Liver (tissue), 3 donors: ENCODE measurements around the gene IGF2BP3.

Experiments
- HNF4G ChIP-seq: IDR thresholded peaks from 2 replicates; pipeline ENCODE4 v1.6.1; 2016; ENCODE audit warnings: antibody characterized with exemption
- JUND ChIP-seq, 2 donors: IDR thresholded peaks; 2 replicates each; pipeline ENCODE4 v1.6.1; 2016; ENCODE audit warnings: antibody characterized with exemption in 2 of 2
- RAD21 ChIP-seq, 2 donors: IDR thresholded peaks; 2 replicates each; pipeline ENCODE4 v1.6.1; 2016; ENCODE audit warnings: antibody characterized with exemption in 2 of 2, mild to moderate bottlenecking in 2 of 2
- TAF1 ChIP-seq: conservative IDR thresholded peaks from 2 replicates; pipeline ENCODE4 v1.6.1; 2016; ENCODE audit warnings: antibody characterized with exemption, mild to moderate bottlenecking
- YY1 ChIP-seq: IDR thresholded peaks from 2 replicates; pipeline ENCODE4 v1.6.1; 2016; ENCODE audit warnings: antibody characterized with exemption, mild to moderate bottlenecking
- TF ChIP-seq, protein P1 (sequence below): fragments of 150-350 bp; IDR thresholded peaks from 2 replicates; pipeline ENCODE4 v1.5.1; 2017; ENCODE audit warnings: improper control_type of control experiment, low read depth, low read length; ENCODE audit not compliant: missing input control
- TF ChIP-seq, protein P2 (sequence below): IDR thresholded peaks from 2 replicates; pipeline ENCODE4 v1.6.1; 2016; ENCODE audit warnings: antibody characterized with exemption
- TF ChIP-seq, protein P3 (sequence below): IDR thresholded peaks from 2 replicates; pipeline ENCODE4 v1.6.1; 2016; ENCODE audit warnings: antibody characterized with exemption
- donor health status: healthy.
- donor health status: healthy.

DNA sequence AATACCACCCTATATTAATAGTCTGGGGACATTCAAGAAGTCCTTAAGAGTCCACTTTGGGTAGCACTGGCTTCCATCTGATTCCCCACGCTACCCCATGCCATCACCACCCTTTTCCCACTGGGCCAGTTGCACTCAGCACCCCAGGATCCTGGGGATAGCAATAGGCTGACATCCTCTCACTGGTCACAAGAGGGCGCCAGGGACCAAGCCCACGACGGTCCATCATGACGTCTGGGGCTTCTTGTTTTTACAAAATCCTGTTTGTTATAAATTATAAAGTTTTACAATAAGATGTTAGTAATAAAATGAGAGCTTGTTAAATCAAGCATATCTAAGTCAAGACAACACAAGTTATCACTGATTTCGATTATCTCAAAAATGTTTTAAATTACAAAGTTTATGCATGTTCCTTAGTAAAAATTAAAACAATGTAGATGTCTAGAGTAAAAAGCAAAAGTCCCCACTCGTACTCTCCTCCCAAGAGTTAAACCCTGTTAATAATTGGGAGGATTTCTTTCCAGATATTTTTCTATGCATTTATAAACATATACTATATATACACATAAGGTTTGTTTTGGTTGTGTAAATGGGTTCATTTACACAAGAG is 208.3 kb downstream of the IGF2BP3 start:
- TF ChIP-seq, protein P1, sequence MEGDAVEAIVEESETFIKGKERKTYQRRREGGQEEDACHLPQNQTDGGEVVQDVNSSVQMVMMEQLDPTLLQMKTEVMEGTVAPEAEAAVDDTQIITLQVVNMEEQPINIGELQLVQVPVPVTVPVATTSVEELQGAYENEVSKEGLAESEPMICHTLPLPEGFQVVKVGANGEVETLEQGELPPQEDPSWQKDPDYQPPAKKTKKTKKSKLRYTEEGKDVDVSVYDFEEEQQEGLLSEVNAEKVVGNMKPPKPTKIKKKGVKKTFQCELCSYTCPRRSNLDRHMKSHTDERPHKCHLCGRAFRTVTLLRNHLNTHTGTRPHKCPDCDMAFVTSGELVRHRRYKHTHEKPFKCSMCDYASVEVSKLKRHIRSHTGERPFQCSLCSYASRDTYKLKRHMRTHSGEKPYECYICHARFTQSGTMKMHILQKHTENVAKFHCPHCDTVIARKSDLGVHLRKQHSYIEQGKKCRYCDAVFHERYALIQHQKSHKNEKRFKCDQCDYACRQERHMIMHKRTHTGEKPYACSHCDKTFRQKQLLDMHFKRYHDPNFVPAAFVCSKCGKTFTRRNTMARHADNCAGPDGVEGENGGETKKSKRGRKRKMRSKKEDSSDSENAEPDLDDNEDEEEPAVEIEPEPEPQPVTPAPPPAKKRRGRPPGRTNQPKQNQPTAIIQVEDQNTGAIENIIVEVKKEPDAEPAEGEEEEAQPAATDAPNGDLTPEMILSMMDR, result peak; percentile 64
- TF ChIP-seq, protein P2, sequence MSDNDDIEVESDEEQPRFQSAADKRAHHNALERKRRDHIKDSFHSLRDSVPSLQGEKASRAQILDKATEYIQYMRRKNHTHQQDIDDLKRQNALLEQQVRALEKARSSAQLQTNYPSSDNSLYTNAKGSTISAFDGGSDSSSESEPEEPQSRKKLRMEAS, result no peak
- no peak for TF ChIP-seq JUND (IDR thresholded peaks at IDR 0.05)
- peak; percentile 76 to 86 for TF ChIP-seq RAD21 (IDR thresholded peaks at IDR 0.05)
- TF ChIP-seq TAF1, result no peak
- TF ChIP-seq, protein P3, sequence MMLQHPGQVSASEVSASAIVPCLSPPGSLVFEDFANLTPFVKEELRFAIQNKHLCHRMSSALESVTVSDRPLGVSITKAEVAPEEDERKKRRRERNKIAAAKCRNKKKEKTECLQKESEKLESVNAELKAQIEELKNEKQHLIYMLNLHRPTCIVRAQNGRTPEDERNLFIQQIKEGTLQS, result no peak
- TF ChIP-seq HNF4G, result no peak
- TF ChIP-seq YY1, result no peak
